HG03521 (cell line): ENCODE measurements around the gene ZNF451.

Source experiments
- ATAC-seq: cut with Tn5 transposase; IDR thresholded peaks from one replicate; pipeline ENCODE4 v1.9.1; 2021; ENCODE audit warnings: mild to moderate bottlenecking, moderate library complexity; ENCODE audit not compliant: unreplicated experiment

The ZNF451 gene

DNA sequence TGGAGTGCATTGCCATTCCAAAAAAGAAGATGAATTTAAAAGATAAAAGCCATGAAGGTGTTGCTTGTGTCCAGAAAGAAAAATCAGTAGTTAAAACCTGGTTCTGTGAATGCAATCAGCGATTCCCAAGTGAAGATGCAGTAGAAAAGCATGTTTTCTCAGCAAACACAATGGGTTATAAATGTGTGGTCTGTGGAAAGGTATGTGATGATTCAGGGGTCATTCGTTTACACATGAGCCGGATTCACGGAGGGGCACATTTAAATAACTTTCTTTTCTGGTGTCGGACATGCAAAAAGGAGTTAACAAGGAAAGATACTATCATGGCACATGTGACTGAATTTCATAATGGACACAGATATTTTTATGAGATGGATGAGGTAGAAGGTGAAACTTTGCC lies 57.4 kb downstream of the ZNF451 start:
- no peak for ATAC-seq

DNA sequence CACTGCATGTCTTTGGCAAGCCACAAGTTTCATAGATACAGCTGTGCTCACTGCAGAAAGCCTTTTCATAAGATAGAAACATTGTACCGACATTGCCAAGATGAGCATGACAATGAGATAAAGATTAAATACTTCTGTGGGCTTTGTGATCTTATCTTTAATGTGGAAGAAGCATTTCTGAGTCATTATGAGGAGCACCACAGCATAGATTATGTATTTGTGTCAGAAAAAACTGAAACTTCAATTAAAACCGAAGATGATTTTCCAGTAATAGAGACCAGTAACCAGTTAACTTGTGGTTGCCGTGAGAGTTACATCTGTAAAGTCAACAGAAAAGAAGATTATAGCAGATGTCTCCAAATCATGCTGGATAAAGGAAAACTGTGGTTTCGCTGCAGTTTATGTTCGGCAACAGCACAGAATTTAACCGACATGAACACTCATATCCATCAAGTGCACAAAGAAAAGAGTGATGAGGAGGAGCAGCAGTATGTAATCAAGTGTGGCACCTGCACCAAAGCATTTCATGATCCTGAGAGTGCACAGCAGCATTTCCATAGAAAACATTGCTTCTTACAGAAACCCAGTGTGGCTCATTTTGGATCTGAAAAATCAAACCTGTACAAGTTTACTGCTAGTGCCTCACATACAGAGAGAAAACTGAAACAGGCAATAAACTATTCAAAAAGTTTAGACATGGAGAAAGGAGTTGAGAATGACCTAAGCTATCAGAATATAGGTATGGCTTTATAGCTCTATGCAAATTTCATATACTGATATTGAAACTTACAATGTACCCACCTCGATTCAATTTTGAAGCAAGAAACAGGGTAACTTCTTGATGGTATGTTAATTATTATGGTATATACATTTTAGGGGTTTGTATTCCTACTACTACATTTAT lies 58.2 kb downstream of the ZNF451 start:
- no peak for ATAC-seq

DNA sequence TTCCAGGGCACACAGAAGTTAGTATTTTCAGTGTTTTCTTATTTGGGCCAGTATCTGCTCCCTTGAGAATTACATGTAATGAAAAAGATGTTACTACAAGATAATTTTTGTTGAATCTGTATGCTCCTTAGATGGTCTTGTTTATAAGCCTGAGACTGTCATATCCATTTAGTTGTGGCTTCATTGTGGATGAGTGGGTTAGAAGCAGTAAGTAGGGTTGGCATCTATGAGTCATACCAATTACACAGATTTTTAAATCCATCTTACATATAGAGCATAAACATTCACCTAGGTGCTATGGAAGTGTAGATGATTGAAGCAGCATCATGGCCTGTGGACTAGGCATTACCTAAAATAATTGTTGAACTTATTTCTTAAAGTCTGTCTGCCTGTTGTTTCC lies 68.7 kb downstream of the ZNF451 start:
- no peak for ATAC-seq

DNA sequence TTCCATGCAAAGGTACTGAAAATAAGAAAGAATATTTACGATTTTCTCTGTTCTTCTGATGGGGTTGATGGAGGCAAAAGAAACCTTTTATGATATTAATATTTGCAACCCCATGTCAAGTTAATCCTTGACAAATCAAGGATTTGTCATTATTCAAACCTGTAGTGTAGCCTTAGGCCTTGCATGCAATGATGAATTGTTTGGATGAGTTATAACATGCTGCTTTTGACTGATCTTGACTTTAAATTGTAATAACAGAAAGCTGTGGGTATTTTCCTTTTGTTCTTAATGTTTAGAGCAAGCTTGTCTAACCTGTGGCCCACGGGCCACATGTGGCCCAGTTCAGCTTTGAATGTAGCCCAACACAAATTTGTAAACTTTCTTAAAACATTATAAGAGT lies 69.1 kb downstream of the ZNF451 start:
- ATAC-seq = no peak

DNA sequence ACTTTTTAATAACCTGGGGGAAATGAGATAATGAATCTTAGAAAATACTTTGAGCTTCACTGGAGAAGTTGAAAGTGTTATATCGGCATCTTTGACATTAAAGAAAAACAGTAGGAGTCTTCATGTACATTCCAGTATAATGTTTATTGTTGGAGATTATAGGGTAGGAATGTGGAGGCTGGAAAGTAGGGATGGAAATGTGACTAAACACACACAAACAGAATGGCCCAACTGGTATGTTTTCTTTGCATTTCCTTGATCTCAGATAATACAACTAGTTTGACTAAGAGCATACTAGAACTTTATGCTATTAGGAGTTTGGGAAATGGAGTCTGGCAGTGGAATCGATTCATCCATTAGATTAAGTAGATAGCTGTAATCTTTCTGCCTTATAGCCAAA lies 72.0 kb downstream of the ZNF451 start:
- no peak for ATAC-seq

DNA sequence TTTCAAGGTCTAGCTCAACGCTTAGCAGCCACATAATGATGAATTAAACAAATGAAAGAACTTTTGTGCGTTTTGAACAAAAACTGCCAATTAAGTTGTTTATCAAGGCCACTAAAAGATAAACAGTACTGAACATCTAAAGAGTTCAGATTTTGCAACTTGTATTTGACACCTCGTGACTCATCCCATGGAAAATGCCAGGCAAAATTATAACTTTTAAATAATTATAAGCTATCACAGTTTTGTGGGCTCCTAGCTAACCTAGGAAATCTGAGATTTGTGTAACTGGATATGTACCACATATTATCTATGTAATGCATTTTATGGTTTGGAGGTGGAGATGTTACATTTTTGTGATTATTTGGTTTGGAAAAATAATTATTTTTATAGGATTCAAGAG lies 72.5 kb downstream of the ZNF451 start:
- ATAC-seq = no peak

DNA sequence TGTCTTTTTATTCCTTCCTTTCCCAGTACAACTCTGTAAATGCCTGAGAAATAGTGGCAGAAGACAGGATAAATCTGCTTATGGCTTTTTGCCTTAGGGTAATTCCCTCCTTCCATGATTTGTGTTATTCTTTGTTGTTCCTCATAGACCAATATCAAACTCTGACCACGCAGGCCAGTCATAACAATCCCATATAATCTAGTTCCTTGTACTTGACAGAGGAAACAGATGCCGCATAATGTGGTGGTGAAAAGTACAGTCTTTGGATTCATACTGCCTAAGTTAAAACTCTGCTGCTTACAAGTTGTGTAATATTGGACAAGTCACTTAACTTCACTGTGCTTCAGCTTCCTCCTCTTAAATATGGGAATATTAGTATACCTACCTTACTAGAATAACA lies 74.0 kb downstream of the ZNF451 start:
- no peak for ATAC-seq

DNA sequence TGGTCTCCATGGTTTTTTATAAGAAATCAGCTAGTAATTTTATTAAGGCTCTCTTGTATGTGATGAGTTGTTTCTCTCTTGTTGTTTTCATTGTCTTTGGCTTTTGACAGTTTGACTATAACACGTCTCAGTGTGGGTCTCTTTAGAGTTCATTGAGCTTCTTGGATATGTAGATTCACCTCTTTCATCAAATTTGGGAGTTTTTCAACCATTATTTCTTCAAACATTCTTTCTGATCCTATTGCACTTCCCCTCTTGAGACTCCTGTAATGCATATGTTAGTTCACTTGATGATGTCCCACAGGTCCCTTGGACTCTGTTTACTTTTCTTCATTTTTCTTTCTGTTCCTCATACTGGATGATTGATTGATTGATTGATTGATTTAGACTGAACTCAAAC lies 75.1 kb downstream of the ZNF451 start:
- ATAC-seq = no peak

DNA sequence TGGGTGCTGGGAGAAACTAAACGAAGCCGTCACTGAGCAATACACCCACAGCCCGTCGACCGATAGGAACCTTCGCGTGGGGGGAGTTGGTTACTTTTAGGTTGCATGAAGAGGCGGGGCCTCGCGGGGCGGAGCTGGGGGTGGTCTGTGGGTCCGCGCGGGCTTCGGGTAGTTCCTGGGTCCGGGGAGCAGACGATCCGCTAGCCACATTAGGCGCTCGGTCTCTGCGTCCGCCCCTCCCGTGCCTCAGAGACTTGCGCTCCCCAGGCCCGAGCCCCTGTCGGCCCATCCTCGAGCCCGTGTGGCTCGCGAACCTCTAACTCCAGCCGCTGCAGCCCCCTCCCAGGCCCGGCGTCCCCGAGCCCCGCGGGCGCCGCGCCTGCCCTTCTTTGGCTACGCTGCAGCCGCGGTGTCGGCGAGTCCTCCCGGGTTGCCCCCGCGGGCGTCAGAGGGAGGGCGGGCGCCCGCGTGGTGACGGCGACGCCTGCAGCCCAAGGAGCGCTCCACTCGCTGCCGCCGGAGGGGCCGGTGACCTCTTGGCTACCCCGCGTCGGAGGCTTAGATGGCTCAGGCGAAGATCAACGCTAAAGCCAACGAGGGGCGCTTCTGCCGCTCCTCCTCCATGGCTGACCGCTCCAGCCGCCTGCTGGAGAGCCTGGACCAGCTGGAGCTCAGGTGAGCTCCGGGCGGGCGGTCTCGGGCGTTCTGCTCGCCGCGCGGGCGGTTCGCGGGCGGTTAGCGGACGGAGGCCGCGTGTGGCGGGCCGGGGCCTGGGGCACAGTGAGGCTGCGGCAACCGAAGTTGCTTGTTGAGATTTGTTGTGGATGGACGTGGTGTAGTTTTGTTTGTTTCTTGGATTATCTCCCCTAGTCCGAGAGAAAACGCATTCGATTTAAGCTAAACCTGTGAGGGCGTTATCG lies 82.4 kb downstream of the ZNF451 start, which contains the start of gene BAG2:
TSS of gene BAG2 (plus strand) at position 191 of the 920 bp plus-strand sequence. CDS start at position 563, 372 bp downstream.
- peak; percentile 85 for ATAC-seq

DNA sequence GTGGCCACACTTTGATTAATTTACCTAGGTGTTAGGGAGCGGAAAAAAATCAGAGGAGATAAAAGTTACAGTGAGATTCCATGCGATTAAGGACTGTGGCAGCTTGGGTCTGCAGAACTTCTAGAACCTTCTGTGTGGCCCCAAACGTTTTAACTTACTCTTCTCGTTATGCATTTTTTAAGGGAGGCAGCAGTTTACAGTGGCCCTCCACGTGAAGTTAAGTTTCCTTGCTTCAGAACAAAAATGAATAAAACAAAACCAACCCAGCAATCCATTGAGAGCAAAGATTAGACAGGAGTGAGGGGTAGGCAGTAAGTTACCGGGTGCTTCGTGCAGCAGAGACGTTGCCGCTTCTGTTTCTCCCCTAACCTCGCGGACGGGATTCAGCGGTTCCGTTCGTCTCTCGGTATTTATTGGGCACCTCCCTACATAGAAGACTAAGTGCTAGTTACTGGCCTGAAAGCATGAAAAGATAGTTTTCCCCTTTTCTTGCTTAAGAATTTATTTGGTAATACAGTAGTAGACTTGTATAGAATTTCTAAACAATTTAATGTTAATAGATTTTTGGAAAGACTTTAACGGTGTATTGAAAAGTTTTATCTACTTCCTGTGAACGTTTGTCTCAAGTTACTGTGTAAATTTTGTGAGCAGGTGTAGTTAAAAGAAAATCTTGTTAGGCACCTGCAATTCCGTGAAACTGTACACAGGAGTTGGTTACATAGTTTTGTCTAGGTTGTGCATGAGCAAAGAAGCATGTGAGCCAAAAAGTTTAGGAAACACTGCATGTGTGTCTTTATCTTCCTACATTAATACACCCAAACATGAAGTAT lies 83.3 kb downstream of the ZNF451 start:
- ATAC-seq = no peak

DNA sequence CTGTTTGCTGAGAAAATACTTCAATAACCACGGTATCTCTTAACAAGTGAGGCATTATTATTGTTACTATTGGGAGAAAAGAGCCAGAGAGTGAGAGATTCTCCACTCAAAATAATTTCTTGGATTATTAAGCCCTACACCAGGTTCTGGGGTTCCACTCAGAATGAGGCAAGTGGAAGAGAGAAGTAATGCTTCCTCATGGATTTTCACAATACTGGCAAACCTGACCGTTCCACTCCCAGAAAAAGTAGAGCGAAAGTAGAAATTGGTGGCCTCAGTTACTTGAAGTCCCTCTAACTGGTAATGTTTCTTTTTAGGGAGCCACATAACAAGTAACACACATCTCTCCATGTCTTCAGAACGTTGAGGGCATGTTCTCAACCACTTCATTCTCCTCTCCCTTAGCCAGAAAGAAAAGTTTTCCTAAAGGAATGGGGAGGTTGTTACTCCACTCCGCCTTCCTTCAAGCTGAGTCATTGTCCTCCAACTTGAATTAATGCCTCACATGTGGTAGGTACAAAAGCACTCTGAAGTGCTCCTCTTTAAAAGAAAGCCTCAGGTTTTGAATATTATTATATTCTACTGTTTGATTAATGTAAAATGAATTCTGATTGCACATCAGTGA lies 84.0 kb downstream of the ZNF451 start:
- ATAC-seq = no peak

DNA sequence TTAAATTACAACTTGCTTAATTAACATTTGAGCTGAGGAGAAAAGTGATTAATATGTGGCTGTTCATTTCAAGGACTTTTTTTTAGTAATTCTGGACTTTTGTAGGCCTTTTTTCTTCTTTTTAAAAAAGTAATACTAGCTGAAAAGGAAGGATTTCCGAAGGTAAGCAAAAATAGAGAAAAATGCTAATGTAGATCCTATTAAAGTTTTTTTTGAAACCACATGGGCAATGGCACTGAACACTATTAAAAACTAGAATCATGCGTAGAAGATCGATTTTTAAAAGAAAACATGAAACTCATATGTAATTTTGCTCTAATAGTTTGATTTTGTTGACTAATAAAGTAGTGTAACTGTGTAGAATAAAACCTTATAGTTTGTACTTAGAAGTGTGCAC lies 84.5 kb downstream of the ZNF451 start:
- ATAC-seq = no peak

DNA sequence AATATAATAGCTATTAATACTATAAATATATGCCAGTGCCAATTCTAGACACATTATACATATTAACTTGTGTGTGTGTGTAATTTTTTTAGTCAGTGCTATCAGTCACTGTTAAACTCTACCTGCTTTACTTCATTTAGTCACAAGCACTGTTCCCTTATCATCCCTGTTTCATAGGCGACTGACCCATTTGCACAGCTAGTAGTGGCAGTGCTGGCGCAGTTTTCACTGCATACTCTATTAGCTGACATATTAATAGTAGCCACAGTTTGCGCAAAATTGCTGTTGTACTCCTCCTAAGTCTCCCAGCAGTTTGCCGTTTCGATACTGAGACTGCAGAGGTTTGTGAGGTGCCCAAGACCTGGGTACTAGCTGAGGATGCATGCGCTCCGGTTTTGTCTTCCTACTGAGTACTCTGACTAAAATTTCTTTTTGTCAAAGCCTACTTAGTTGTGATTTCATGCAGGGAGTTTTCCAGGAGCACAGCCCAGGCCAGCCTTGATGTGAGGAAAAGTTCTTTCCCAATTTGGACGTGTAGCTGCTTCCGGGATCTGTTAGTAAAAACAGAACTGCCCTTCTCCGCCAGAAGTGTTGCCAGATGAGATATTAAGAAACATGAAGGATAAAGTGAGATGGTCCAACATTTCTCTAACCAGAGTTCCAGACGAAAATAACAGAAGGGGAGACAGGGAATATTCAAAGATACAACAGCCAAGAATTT lies 87.7 kb downstream of the ZNF451 start:
- no peak for ATAC-seq

DNA sequence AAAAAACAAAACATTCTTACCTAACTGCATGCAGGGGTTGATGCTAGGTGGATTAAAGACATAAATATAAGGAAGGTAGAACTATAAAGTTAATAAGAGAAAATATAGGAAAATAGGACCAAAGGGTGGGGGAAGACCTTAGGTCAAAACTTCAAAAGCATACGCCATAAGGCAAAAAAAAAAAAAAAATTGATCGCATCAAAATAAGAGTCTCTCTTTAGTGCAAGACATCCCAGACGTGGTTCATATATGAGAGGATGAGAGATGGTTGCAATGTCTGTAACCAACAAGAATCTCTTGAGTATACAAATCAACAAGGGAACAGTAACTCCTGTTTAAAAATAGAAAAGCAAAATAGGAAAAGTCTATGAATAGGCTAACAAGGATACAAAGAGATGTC lies 90.6 kb downstream of the ZNF451 start:
- ATAC-seq = no peak

DNA sequence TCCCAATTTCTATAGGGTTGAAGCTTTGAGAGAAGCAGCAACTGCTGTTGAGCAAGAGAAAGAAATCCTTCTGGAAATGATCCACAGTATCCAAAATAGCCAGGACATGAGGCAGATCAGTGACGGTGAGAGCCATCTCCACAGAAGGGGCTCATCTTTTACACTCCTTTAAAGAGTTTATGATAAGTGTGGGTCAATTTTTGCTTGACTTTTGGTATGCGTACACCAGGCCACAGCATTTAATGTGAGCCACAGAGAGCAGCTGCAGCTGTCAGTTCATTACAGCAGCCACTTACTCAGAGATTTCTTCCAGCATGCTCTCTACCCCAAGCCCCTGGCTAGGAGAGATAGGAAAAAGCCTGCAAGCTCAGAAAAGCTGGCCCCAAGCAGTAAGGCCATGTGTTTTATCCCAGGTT lies 92.0 kb downstream of the ZNF451 start:
- ATAC-seq = no peak

DNA sequence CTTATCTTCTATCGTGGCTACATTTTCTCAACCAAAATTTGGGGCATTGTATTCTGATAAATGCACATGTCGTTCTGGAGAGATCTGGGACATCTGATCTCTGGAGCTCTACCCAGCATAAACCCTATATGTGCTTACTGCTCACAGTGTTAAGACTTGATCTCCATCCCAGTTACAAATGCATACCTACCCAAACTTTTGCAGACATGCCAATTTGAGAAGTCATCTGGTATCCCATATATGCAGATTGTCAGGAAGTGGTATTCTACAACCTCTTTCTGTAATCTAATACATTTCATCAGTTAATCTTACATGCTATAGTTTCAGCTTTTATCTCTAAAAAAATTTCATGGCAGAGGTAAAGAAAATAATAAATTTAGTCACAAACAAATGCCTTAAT lies 93.3 kb downstream of the ZNF451 start:
- no peak for ATAC-seq

DNA sequence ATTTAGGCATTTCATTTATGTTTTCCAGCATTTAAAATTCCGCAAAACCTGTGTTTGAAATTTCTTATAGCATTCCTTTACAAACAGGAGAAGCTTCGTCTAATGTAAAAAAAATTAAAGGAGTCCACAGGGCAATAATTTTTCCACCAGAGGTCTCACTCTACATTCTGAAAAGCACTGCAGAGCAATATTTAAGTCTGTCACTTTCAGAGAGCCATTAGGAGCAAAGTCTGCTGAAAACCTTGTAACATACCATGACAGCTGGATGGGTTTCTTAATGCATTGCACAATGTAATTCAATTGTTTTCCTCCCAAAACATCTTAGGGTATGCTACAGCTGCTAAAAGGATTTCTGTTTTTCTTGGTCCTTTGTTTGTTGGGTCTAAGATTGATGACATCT lies 100.2 kb downstream of the ZNF451 start:
- no peak for ATAC-seq

DNA sequence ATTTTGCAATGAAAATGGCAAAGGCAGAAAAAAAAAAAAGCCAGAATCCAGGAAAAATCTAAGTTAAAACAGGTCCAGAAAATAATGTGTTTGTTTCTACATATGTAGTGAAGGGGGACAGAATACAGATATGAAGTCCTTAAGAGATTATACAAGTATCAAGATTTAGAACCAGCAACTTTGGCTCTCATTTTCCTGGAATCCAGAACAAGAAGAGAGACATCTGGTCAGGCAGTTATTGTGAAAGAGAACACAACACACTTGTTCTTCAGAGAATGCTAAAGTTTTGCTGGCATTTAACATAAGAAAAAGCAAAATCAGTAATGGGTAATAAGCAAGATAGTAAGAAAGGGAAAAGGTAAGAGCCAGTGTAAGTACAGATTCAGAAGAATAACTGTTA lies 103.2 kb downstream of the ZNF451 start:
- no peak for ATAC-seq

DNA sequence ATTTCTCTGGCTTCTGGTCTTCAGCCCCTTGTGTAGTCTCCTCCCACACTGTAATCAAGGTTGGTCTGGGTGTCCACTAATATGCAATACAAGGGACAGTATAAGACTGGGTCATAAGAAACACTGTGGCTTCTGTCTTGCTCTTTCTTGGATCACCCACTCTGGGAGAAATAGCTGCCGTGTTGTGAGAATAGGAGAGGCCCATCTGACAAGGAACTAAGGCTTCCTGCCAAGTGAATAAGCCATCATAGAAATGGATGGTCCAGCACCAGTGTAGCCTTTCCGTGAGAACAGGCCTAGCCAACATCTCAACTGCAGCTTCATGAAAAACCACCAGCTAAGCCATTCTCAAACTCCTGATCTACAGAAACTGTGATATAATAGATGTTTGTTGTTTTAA lies 105.5 kb downstream of the ZNF451 start:
- ATAC-seq = no peak
